ENCODE measurements around the gene DTX3L. TPM values are rescaled to one million over a fixed set of nuclear protein-coding genes. Genes with fewer than 3 reads are reported as not detected.
A peak's percentile ranks its signal among the peaks of the same experiment; 100 is the strongest.

The DTX3L gene
- total RNA-seq, 1 donor from 2014 or later = 34.3 TPM

DNA sequence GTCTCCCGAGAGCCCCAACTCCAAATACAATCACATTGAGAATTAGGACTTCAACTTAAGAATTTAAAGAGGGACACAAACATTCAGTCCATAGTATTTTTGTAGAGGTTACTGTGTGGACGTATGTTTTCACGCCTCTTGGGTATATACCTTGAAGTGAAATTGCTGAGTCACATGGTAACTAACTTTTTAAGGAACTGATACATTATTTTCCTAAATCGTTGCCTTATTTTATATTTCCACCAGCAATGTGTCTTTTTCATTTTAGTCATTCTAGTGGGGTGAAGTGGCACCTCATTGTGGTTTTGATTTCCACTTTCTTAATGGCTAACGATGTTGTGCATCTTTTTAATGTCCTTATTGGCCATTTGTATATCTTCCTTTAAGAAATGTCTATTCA is 25.2 kb downstream of the DTX3L start:
- Mint-ChIP-seq H3K4me3 (ENCODE audit: low read depth) (no peak overlapping the region), H3K36me3 (ENCODE audit: low read depth) (peaks cover 31% of the 10 kb centered on the region), H3K27me3 (ENCODE audit: low read depth) (no peaks in the 10 kb centered on the region), H3K4me1 (ENCODE audit: low read depth) (peaks cover 6% of the 10 kb centered on the region), H3K9me3 (peaks cover 2% of the 10 kb centered on the region), H3K27ac (no peak overlapping the region)
- DNase-seq (ENCODE audit: low spot score) = no peak
- intact Hi-C loops (cut with micrococcal nuclease) = no loop called here

- Mint-ChIP-seq H3K36me3 (ENCODE audit: low read depth) (peaks cover 20% of the 10 kb centered on the region), H3K27me3 (ENCODE audit: low read depth) (no peaks in the 10 kb centered on the region), H3K4me3 (ENCODE audit: low read depth) (no peak overlapping the region), H3K27ac (no peak overlapping the region), H3K4me1 (ENCODE audit: low read depth) (peaks cover 6% of the 10 kb centered on the region), H3K9me3 (no peaks in the 10 kb centered on the region)
- no peak for DNase-seq (ENCODE audit: low spot score)
- intact Hi-C loops (cut with micrococcal nuclease) = no loop called here
These were observed 26.5 kb downstream of the DTX3L start for GRCh38 chr3:122590610-122591009.

- Mint-ChIP-seq H3K4me1 (ENCODE audit: low read depth) (peaks cover 4% of the 10 kb centered on the region), H3K9me3 (peaks cover 5% of the 10 kb centered on the region), H3K36me3 (ENCODE audit: low read depth) (peaks cover 17% of the 10 kb centered on the region), H3K27ac (no peak overlapping the region), H3K27me3 (ENCODE audit: low read depth) (no peaks in the 10 kb centered on the region), H3K4me3 (ENCODE audit: low read depth) (no peak overlapping the region)
- no peak for DNase-seq (ENCODE audit: low spot score)
- intact Hi-C loops (cut with micrococcal nuclease) = no loop called here
These were observed 29.9 kb downstream of the DTX3L start for GRCh38 chr3:122594025-122594424.

- intact Hi-C loops (cut with micrococcal nuclease) = no loop called here
- H3K4me1 Mint-ChIP-seq (ENCODE audit: low read depth) = peaks cover 8% of the 10 kb centered on the region
- no peaks in the 10 kb centered on the region for H3K27me3 Mint-ChIP-seq (ENCODE audit: low read depth)
- DNase-seq (ENCODE audit: low spot score) = no peak
- H3K4me3 Mint-ChIP-seq (ENCODE audit: low read depth) = no peak overlapping the region
- no peak overlapping the region for H3K27ac Mint-ChIP-seq
- peaks cover 5% of the 10 kb centered on the region for H3K9me3 Mint-ChIP-seq
- H3K36me3 Mint-ChIP-seq (ENCODE audit: low read depth) = peaks cover 13% of the 10 kb centered on the region
These were observed 34.0 kb downstream of the DTX3L start for GRCh38 chr3:122598151-122598550.

DNA sequence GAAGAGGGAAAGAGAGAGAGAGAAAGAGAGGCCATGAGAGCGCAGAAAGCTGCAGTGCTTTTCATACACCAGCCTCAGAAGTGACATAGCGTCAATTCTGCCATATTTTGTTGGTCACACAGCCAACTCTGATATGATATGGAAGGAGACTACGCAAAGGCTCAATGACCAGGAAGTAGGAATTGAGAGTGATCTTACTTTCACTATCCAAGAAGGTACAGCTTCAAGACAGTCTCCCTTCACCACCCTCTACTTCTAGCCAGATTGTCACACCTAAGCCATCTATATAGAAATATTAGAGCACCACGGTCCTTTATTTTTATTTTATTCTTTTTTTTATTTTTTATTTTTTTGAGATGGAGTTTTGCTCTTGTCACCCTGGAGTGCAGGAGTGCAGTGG is 34.4 kb downstream of the DTX3L start:
- peaks cover 17% of the 10 kb centered on the region for H3K36me3 Mint-ChIP-seq (ENCODE audit: low read depth)
- H3K4me1 Mint-ChIP-seq (ENCODE audit: low read depth) = peaks cover 9% of the 10 kb centered on the region
- no peak overlapping the region for H3K4me3 Mint-ChIP-seq (ENCODE audit: low read depth)
- no peak overlapping the region for H3K27ac Mint-ChIP-seq
- peaks cover 5% of the 10 kb centered on the region for H3K9me3 Mint-ChIP-seq
- intact Hi-C loops (cut with micrococcal nuclease) = no loop called here
- DNase-seq (ENCODE audit: low spot score) = no peak
- no peaks in the 10 kb centered on the region for H3K27me3 Mint-ChIP-seq (ENCODE audit: low read depth)

- Mint-ChIP-seq H3K27me3 (ENCODE audit: low read depth) (no peaks in the 10 kb centered on the region), H3K4me1 (ENCODE audit: low read depth) (peaks cover 16% of the 10 kb centered on the region), H3K4me3 (ENCODE audit: low read depth) (no peak overlapping the region), H3K36me3 (ENCODE audit: low read depth) (peaks cover 24% of the 10 kb centered on the region), H3K27ac (no peak overlapping the region), H3K9me3 (no peaks in the 10 kb centered on the region)
- DNase-seq (ENCODE audit: low spot score) = no peak
- intact Hi-C loops (cut with micrococcal nuclease) = no loop called here
These were observed 38.0 kb downstream of the DTX3L start for GRCh38 chr3:122602011-122602710.

DNA sequence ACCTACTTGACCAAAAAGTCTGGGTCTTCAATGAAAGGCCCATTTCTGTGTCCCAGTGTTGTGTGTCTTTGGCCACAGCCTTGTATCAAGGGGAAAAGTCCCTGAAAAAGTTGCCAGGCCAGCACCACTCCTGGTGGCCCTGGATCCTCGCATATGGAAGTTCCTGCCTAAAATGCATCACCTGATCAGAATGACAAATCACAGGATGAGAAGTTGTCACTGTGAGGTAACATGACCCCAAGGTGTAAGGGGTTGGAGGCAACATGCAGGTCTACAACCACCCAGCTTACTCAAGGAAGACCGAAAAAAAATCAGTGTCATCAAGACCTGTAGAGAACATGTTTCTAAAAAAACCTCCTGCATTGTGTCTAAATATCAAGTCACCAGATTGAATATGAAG is 38.9 kb downstream of the DTX3L start:
- peaks cover 24% of the 10 kb centered on the region for H3K36me3 Mint-ChIP-seq (ENCODE audit: low read depth)
- H3K27me3 Mint-ChIP-seq (ENCODE audit: low read depth) = no peaks in the 10 kb centered on the region
- H3K4me3 Mint-ChIP-seq (ENCODE audit: low read depth) = no peak overlapping the region
- DNase-seq (ENCODE audit: low spot score) = no peak
- no peaks in the 10 kb centered on the region for H3K9me3 Mint-ChIP-seq
- intact Hi-C loops (cut with micrococcal nuclease) = no loop called here
- peaks cover 16% of the 10 kb centered on the region for H3K4me1 Mint-ChIP-seq (ENCODE audit: low read depth)
- H3K27ac Mint-ChIP-seq = no peak overlapping the region

DNA sequence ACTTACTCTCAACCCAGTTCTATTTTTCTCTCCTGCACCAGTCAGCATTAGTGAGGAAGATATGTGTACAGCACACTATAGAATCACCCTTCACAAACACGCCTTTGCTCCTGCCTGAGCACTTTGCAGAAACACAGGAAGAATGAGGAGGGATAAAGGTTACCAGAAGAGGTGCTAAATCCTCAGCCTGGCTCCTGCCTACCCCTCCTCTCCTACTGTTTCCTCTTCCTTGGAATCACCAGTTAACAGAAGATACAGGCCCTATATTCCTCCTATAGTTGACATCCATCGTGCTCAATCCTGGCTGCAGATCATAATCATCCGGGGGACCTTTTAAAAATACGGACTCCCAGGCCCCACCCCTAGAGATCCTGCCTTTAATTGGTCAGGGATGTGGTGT is 42.2 kb downstream of the DTX3L start:
- Mint-ChIP-seq H3K9me3 (peaks cover 10% of the 10 kb centered on the region), H3K36me3 (ENCODE audit: low read depth) (peaks cover 37% of the 10 kb centered on the region), H3K27me3 (ENCODE audit: low read depth) (no peaks in the 10 kb centered on the region), H3K27ac (no peak overlapping the region), H3K4me1 (ENCODE audit: low read depth) (peaks cover 23% of the 10 kb centered on the region), H3K4me3 (ENCODE audit: low read depth) (no peak overlapping the region)
- intact Hi-C loops (cut with micrococcal nuclease) = no loop called here
- DNase-seq (ENCODE audit: low spot score) = no peak

GRCh38 chr3:122608916-122609315 is 44.8 kb downstream of the DTX3L start:
- DNase-seq (ENCODE audit: low spot score) = no peak
- Mint-ChIP-seq H3K36me3 (ENCODE audit: low read depth) (peaks cover 46% of the 10 kb centered on the region), H3K9me3 (peaks cover 13% of the 10 kb centered on the region), H3K4me3 (ENCODE audit: low read depth) (no peak overlapping the region), H3K27ac (peak overlapping the region; percentile 54), H3K4me1 (ENCODE audit: low read depth) (peaks cover 24% of the 10 kb centered on the region), H3K27me3 (ENCODE audit: low read depth) (no peaks in the 10 kb centered on the region)
- intact Hi-C loops (cut with micrococcal nuclease) = no loop called here

DNA sequence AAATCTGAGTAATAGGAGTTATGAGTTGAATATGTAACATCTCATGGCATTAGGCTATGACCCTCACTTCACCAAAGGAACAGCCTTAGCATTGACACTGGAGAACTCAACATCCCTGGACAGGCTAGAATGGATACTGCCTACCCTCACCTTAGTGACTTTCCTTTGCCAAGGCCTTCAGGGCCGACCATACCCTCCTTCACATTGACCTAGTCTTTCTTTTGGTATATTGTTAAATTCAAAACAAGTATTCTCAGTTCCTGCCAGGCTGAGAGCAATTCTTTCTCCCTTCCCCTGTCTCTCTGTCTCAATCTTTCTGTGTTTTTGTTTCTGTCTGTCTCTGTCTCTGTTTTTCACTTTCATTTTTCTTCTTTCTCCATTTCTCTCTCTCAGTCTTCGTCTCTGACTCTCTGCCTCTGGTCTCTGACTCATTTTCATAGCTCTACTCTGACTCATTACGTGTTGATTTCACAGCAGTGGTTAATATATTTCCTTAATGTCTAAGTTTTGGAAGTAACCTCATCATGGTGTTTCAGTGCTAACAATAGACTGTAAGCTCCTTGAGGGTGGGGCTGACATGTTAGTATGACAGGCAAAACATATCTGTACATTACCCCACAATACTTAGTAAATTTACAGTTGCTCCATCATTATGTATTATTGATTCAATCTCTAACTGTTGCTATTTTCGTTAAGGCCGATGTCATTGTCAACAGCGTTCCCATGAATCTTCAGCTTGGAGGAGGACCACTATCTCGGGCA is 45.8 kb downstream of the DTX3L start:
- Mint-ChIP-seq H3K27ac (peak overlapping the region; percentile 88), H3K36me3 (ENCODE audit: low read depth) (peaks cover 46% of the 10 kb centered on the region), H3K4me1 (ENCODE audit: low read depth) (peaks cover 24% of the 10 kb centered on the region), H3K9me3 (peaks cover 13% of the 10 kb centered on the region), H3K4me3 (ENCODE audit: low read depth) (peak overlapping the region; percentile 56), H3K27me3 (ENCODE audit: low read depth) (no peaks in the 10 kb centered on the region)
- intact Hi-C loops (cut with micrococcal nuclease) = loop anchor here (1.0 to 5.0 kb wide), 6 partner anchors 34 to 288 kb away; partner anchors contain the start of gene PARP14
- peak; percentile 22 for DNase-seq (ENCODE audit: low spot score)

- no peak overlapping the region for H3K27ac Mint-ChIP-seq
- peaks cover 16% of the 10 kb centered on the region for H3K4me1 Mint-ChIP-seq (ENCODE audit: low read depth)
- intact Hi-C loops (cut with micrococcal nuclease) = loop anchor here (5.0 kb wide), 1 partner anchor 35 kb away; no protein-coding TSS in a partner anchor
- H3K36me3 Mint-ChIP-seq (ENCODE audit: low read depth) = peaks cover 57% of the 10 kb centered on the region
- no peaks in the 10 kb centered on the region for H3K27me3 Mint-ChIP-seq (ENCODE audit: low read depth)
- no peak for DNase-seq (ENCODE audit: low spot score)
- H3K9me3 Mint-ChIP-seq = peaks cover 13% of the 10 kb centered on the region
- H3K4me3 Mint-ChIP-seq (ENCODE audit: low read depth) = no peak overlapping the region
These were observed 48.6 kb downstream of the DTX3L start for GRCh38 chr3:122612696-122613095.

GRCh38 chr3:122615303-122615702 is 51.2 kb downstream of the DTX3L start:
- Mint-ChIP-seq H3K4me3 (ENCODE audit: low read depth) (no peak overlapping the region), H3K4me1 (ENCODE audit: low read depth) (peaks cover 5% of the 10 kb centered on the region), H3K27ac (no peak overlapping the region), H3K27me3 (ENCODE audit: low read depth) (no peaks in the 10 kb centered on the region), H3K36me3 (ENCODE audit: low read depth) (peaks cover 61% of the 10 kb centered on the region), H3K9me3 (peaks cover 11% of the 10 kb centered on the region)
- intact Hi-C loops (cut with micrococcal nuclease) = no loop called here
- DNase-seq (ENCODE audit: low spot score) = no peak

DNA sequence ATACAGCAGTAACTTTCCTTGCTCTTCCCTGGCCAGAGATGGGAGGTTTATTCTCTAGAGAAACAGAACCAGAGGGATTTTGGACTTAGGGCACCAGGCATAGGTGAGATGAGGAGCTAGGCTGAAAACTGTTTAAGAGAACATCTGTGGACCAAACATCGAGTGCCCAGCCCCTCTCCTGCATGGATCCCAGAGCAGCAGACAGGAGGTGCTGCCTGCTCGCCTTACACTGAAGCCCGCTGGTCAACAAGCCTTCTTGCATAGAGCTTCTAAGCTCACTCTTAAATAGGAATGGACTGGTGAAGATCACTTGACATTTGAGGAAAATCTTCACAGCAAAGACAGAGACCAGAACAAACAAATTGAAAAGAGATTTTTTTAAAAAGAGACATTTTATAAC is 54.5 kb downstream of the DTX3L start:
- Mint-ChIP-seq H3K4me3 (ENCODE audit: low read depth) (no peak overlapping the region), H3K36me3 (ENCODE audit: low read depth) (peaks cover 52% of the 10 kb centered on the region), H3K9me3 (no peaks in the 10 kb centered on the region), H3K27me3 (ENCODE audit: low read depth) (no peaks in the 10 kb centered on the region), H3K4me1 (ENCODE audit: low read depth) (no peaks in the 10 kb centered on the region), H3K27ac (no peak overlapping the region)
- intact Hi-C loops (cut with micrococcal nuclease) = no loop called here
- DNase-seq (ENCODE audit: low spot score) = no peak

All from activated T-helper 2 cell treated with anti-CD3 and anti-CD28 coated beads, Interferon-gamma antibody, Interleukin-2, Interleukin-4, amounts not matched to agents 10 μg/mL and 5 μg/mL and 100 μg/mL, durations not matched to agents 14 hours and 24 hours and 36 hours (primary cell).